ENCODE data around the gene KATNAL2. TPM values are rescaled to one million over a fixed set of nuclear protein-coding genes. Genes with fewer than 3 reads are reported as not detected.

The KATNAL2 gene
- polyA plus RNA-seq, 2 of the 4 experiments (the other 2 are of a cell fraction), result 4.0 to 5.4 TPM

DNA sequence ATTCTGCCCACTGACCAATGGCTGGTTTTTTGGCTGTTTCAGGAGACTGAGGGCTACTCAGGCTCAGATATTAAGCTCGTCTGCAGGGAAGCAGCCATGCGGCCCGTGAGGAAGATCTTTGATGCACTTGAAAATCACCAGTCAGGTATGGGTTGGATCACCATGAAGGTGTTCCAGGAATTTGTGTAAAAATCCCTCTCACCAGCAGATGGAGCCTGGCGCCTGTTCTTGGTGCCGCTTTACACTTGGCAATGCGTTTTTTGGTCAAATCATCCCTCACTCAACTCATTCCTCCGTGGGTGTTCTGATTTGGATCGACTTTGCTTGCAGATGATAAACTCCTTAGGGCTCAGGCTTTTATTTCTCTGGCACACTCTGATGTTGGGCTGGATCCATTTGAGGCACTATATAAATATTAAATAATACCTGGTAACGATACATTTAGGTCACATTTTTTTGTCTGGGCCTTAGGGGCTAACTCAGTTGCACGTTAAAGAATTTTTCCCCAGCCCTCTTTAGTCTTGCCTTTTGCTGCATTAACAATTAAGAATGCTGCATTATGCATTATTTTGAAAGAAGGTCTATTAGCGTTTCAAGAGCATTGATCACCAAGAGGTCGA, 182.9 kb downstream of the KATNAL2 start (continued):
- TF ChIP-seq NPAS2 (CRISPR knock-in tag; IDR thresholded peaks at IDR 0.05; ENCODE audit: borderline replicate concordance), result no peak
- TF ChIP-seq, protein P1, sequence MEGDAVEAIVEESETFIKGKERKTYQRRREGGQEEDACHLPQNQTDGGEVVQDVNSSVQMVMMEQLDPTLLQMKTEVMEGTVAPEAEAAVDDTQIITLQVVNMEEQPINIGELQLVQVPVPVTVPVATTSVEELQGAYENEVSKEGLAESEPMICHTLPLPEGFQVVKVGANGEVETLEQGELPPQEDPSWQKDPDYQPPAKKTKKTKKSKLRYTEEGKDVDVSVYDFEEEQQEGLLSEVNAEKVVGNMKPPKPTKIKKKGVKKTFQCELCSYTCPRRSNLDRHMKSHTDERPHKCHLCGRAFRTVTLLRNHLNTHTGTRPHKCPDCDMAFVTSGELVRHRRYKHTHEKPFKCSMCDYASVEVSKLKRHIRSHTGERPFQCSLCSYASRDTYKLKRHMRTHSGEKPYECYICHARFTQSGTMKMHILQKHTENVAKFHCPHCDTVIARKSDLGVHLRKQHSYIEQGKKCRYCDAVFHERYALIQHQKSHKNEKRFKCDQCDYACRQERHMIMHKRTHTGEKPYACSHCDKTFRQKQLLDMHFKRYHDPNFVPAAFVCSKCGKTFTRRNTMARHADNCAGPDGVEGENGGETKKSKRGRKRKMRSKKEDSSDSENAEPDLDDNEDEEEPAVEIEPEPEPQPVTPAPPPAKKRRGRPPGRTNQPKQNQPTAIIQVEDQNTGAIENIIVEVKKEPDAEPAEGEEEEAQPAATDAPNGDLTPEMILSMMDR (IDR thresholded peaks at IDR 0.05), result peak; percentile 66

DNA sequence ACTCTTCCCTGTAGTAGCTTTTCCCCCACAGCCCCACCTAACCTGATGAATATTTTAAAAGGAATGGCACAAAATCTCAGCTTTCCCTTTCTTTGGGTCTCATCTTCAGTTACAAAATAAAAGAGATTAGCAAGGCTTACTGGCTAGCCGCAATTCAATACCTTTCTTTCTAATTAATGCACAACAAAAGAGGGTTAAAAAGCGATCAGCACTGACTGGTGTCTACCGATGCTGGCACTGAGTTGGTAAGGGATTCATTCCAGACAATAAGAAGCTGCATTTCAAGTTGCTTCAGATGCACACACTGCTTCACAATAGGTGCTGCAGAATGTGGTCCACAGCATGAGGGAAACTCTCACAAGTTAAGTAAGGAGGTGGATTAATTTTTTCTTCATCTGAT, 191.0 kb downstream of the KATNAL2 start:
- WGBS (ENCODE audit: missing lambda C conversion rate), result 94% methylated on average over 3 of the region's 3 CpGs
- H3K4me1 ChIP-seq, result no peaks in the 10 kb centered on the region
- no peak overlapping the region for H3K4me2 ChIP-seq
- no peaks in the 10 kb centered on the region for H3K9me3 ChIP-seq
- no peak for ATAC-seq
- H3K27ac ChIP-seq, result no peak overlapping the region
- TF ChIP-seq ZSCAN20 (CRISPR knock-in tag; IDR thresholded peaks at IDR 0.05), result no peak
- TF ChIP-seq CHD4 (IDR thresholded peaks at IDR 0.05; ENCODE audit: borderline replicate concordance), result no peak
- TF ChIP-seq CBX2 (IDR thresholded peaks at IDR 0.05; ENCODE audit: borderline replicate concordance, low read depth), result no peak
- TF ChIP-seq FOSL2 (IDR thresholded peaks at IDR 0.05), result no peak
- TF ChIP-seq FOSL2 (CRISPR knock-in tag; IDR thresholded peaks at IDR 0.05), result no peak
- no peak overlapping the region for H3K4me3 ChIP-seq
- FAIRE-seq, result no peak
- ChIA-PET CTCF (interaction anchor here (0.9 to 1.5 kb wide), 2 partner anchors 12 to 96 kb away, joined by 3 read pairs; no protein-coding TSS in a partner anchor), POLR2A (no interaction called here)
- no peak for DNase-seq (ENCODE audit: low read depth in 1 of 2, low spot score in 1 of 2)

DNA sequence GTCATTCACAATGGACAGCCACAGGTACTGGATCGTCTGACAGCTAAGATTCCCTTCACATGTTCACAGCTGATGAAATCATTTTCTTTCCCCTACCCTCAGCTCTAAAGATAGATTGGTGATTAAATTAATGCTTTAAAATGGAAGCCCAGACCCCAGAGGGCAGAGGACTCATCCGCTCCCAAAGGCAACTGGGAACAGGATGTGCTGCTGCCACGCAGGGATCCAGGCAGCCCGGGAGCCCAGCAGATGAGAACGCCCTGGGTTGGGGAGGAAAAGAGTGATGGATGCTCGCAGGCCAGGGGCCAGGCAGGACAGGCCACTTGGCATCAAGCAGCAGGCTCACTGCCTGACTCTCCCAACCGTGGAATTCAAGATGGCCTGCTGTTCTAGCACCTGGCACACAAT, 191.6 kb downstream of the KATNAL2 start:
- ATAC-seq (no peak), DNase-seq (ENCODE audit: low read depth in 1 of 2, low spot score in 1 of 2) (no peak), FAIRE-seq (no peak)
- TF ChIP-seq ESRRA (IDR thresholded peaks at IDR 0.05; ENCODE audit: borderline replicate concordance, low read length) (no peak), RAD21 (conservative IDR thresholded peaks at IDR 0.05 in 1 of 2, IDR thresholded peaks at IDR 0.05 in 1 of 2) (no peak), TFCP2L1 (CRISPR knock-in tag; IDR thresholded peaks at IDR 0.05) (no peak)
- TF ChIP-seq, protein P2, sequence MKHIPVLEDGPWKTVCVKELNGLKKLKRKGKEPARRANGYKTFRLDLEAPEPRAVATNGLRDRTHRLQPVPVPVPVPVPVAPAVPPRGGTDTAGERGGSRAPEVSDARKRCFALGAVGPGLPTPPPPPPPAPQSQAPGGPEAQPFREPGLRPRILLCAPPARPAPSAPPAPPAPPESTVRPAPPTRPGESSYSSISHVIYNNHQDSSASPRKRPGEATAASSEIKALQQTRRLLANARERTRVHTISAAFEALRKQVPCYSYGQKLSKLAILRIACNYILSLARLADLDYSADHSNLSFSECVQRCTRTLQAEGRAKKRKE (CRISPR knock-in tag; IDR thresholded peaks at IDR 0.05; ENCODE audit: low read depth), result no peak
- H3K4me3 ChIP-seq, result no peak overlapping the region
- ChIA-PET CTCF (interaction anchor here (0.9 to 1.2 kb wide), 2 partner anchors 95 to 96 kb away, joined by 3 to 4 read pairs; no protein-coding TSS in a partner anchor), POLR2A (no interaction called here)
- no peak overlapping the region for H3K4me2 ChIP-seq
- no peaks in the 10 kb centered on the region for H3K9me3 ChIP-seq
- no peaks in the 10 kb centered on the region for H3K4me1 ChIP-seq
- WGBS (ENCODE audit: missing lambda C conversion rate), result 96% methylated on average over 7 of the region's 7 CpGs
- no peak overlapping the region for H3K27ac ChIP-seq

DNA sequence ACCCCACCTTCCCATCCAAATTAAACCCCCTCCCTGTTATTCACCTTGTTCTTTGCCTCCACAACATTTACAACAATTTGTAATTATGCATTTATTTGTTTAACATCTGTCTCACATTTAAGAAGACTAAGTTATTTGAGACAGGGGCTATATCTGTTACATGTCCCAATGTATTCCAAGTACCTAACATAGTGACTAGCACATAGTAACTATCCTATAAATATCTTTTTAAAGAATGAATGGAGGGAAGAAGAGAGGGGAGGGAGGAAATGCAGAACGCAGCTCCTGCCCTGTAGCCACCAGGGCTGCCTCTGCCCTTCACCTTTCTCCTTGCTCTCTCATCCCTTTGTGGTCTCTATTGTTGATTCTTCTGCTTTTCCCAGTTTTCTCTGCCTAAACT, 192.3 kb downstream of the KATNAL2 start:
- Histone ChIP-seq H3K4me1 (no peaks in the 10 kb centered on the region), H3K27ac (no peak overlapping the region), H3K4me2 (no peak overlapping the region), H3K4me3 (no peak overlapping the region), H3K9me3 (no peaks in the 10 kb centered on the region)
- ATAC-seq (no peak), DNase-seq (ENCODE audit: low read depth in 1 of 2, low spot score in 1 of 2) (no peak), FAIRE-seq (no peak)
- POLR2A ChIA-PET, result no interaction called here
- 93% methylated on average over 1 of the region's 1 CpG for WGBS (ENCODE audit: missing lambda C conversion rate)
- CTCF ChIA-PET, result interaction anchor here (0.7 to 1.2 kb wide), 2 partner anchors 95 to 96 kb away, joined by 3 to 4 read pairs; no protein-coding TSS in a partner anchor
- TF ChIP-seq FOXS1 (CRISPR knock-in tag; IDR thresholded peaks at IDR 0.05) (no peak), MAFK (IDR thresholded peaks at IDR 0.05; ENCODE audit: partially characterized antibody) (no peak), POLR2AphosphoS2 (conservative IDR thresholded peaks at IDR 0.05; ENCODE audit: low read length) (no peak), HEYL (CRISPR knock-in tag; IDR thresholded peaks at IDR 0.05) (no peak), ZNF302 (CRISPR knock-in tag; IDR thresholded peaks at IDR 0.05) (no peak), HDAC2 (IDR thresholded peaks at IDR 0.05) (no peak), EHMT2 (IDR thresholded peaks at IDR 0.05; ENCODE audit: low read depth) (no peak)
- TF ChIP-seq, protein P3, sequence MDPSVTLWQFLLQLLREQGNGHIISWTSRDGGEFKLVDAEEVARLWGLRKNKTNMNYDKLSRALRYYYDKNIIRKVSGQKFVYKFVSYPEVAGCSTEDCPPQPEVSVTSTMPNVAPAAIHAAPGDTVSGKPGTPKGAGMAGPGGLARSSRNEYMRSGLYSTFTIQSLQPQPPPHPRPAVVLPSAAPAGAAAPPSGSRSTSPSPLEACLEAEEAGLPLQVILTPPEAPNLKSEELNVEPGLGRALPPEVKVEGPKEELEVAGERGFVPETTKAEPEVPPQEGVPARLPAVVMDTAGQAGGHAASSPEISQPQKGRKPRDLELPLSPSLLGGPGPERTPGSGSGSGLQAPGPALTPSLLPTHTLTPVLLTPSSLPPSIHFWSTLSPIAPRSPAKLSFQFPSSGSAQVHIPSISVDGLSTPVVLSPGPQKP (IDR thresholded peaks at IDR 0.05; ENCODE audit: low read depth, low read length), result no peak

All from A549 (cell line).